BLaER1 treated with 17β-estradiol and CSF1 and Interleukin-3, amounts not matched to agents 10 nM and 100 nM (cell line): ENCODE data around the gene TST.

ENCODE experiments used
- H3K27ac ChIP-seq, 11 experiments: shearing (Covaris generic); formaldehyde crosslinking; 2 replicates each; pipeline ENCODE4 v1.8.1; 2022
- H3K27me3 ChIP-seq, 11 experiments: shearing (Covaris generic); formaldehyde crosslinking; 2 replicates each; pipeline ENCODE4 v1.8.1; 2022
- H3K36me3 ChIP-seq, 11 experiments: shearing (Covaris generic); formaldehyde crosslinking; 2 replicates each; pipeline ENCODE4 v1.8.1; 2022
- H3K4me1 ChIP-seq, 10 experiments: shearing (Covaris generic); formaldehyde crosslinking; 2 replicates each; pipeline ENCODE4 v1.8.1; 2022
- H3K4me2 ChIP-seq, 11 experiments: shearing (Covaris generic); formaldehyde crosslinking; 2 replicates each; pipeline ENCODE4 v1.8.1; 2022
- H3K4me3 ChIP-seq, 10 experiments: shearing (Covaris generic); formaldehyde crosslinking; 2 replicates each; pipeline ENCODE4 v1.8.1; 2022
- H3K9ac ChIP-seq, 11 experiments: shearing (Covaris generic); formaldehyde crosslinking; 2 replicates each; pipeline ENCODE4 v1.8.1; 2022
- H3K9me3 ChIP-seq, 11 experiments: shearing (Covaris generic); formaldehyde crosslinking; replicated peaks in 1 of 11; 2 replicates each; pipeline ENCODE4 v1.8.1; 2022
- H4K20me1 ChIP-seq, 11 experiments: shearing (Covaris generic); formaldehyde crosslinking; 2 replicates each; pipeline ENCODE4 v1.8.1; 2022
- Cebpa-rat ChIP-seq, 11 experiments: shearing (Covaris generic); IDR thresholded peaks; 2 replicates each; pipeline ENCODE4 v1.8.1; 2022

TST gene

DNA sequence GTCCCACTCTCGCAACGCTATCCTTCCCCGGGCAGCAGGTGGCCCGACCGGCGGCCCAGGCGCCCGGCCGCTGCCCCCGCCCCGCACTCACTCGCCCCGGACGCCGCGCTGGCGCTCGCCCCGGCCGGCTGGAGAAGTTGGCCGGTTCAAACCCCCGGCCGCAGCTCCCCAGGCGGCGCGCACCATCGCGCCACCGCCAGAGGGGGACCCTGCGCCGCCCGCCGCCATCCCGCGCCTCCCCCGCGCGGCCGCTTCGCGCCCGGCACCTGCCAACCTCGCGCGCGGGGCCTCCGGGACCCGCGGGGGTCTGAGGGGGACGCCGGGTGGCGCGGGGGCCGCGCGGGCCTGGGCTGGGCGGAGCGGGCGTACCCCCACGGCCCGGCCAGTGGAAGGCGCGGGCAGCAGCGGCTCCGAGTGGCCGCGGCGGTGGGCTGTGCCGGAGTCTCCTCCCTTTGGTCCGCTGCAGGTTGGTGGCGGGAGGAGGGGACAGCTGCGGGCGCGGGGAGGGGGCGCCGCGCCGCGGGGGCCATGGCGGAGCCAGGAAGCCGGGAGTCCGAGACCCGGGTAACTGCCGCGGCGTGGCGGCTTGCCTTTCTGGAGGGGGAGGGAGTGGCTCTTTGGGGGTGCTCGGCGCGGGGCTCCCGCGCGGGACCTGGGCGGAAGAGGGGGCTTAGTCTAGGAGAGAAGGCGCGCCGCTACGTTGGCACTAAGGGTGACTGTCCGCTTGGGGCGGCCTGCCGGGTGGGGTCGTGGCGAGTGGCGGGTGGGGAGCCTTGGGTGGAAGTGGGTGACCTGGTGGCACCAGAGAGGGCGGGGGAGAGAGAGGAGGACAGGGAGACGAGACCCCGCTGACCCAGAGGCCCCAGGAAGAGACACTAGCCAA is at the start of gene TST, which contains the start of gene MPST:
TSS of gene TST (minus strand) at position 139 of the 883 bp plus-strand sequence. CDS start 715 bp downstream, outside the sequence.
TSS of gene MPST (plus strand) at position 434 of the 883 bp plus-strand sequence. CDS start at position 529, 95 bp downstream.
- Histone ChIP-seq H3K4me3 (peak within 1 kb of the TSS; percentile 82 to 99 (median 94)), H3K9ac (peak within 1 kb of the TSS; percentile 90 to 100 (median 96)), H3K36me3 (peaks cover 14 to 49% (median 28%) of the 10 kb centered on the region in 11 experiments), H3K9me3 (no peaks in the 10 kb centered on the region), H4K20me1 (peaks cover 19 to 69% (median 55%) of the 10 kb centered on the region in 11 experiments; a peak in 20 of 22 replicates), H3K27me3 (no peaks in the 10 kb centered on the region), H3K27ac (peak within 1 kb of the TSS; percentile 92 to 100 (median 96)), H3K4me2 (peak within 1 kb of the TSS; percentile 89 to 99 (median 97)), H3K4me1 (peaks cover 43 to 62% (median 50%) of the 10 kb centered on the region in 10 experiments)
- TF ChIP-seq Cebpa-rat (IDR thresholded peaks at IDR 0.05) = no peak

GRCh38 chr22:37068859-37069258 is 49.6 kb upstream of the TST start:
- Histone ChIP-seq H3K36me3 (peaks cover 0 to 6% (median 0%) of the 10 kb centered on the region in 11 experiments; a peak in 3 of 22 replicates), H3K27me3 (peaks cover 14 to 34% (median 28%) of the 10 kb centered on the region in 11 experiments), H3K4me3 (no peak overlapping the region), H3K4me1 (peaks cover 0 to 4% (median 0%) of the 10 kb centered on the region in 10 experiments; a peak in 4 of 20 replicates), H3K4me2 (no peak overlapping the region), H3K9me3 (peaks cover 0 to 7% (median 0%) of the 10 kb centered on the region in 11 experiments; a peak in 2 of 22 replicates), H4K20me1 (peaks cover 0 to 43% (median 0%) of the 10 kb centered on the region in 11 experiments; a peak in 7 of 22 replicates), H3K9ac (no peak overlapping the region), H3K27ac (no peak overlapping the region)
- TF ChIP-seq Cebpa-rat (IDR thresholded peaks at IDR 0.05) = no peak

GRCh38 chr22:37067428-37067827 is 48.2 kb upstream of the TST start:
- peaks cover 0 to 7% (median 0%) of the 10 kb centered on the region in 11 experiments; a peak in 2 of 22 replicates for H3K9me3 ChIP-seq
- peaks cover 0 to 8% (median 0%) of the 10 kb centered on the region in 11 experiments; a peak in 3 of 22 replicates for H3K36me3 ChIP-seq
- peaks cover 0 to 17% (median 13%) of the 10 kb centered on the region in 10 experiments; a peak in 16 of 20 replicates for H3K4me1 ChIP-seq
- H3K4me3 ChIP-seq = no peak overlapping the region
- peaks cover 14 to 34% (median 28%) of the 10 kb centered on the region in 11 experiments for H3K27me3 ChIP-seq
- no peak overlapping the region for H3K27ac ChIP-seq
- TF ChIP-seq Cebpa-rat (IDR thresholded peaks at IDR 0.05) = no peak
- H3K9ac ChIP-seq = no peak overlapping the region
- peaks cover 0 to 53% (median 4%) of the 10 kb centered on the region in 11 experiments; a peak in 9 of 22 replicates for H4K20me1 ChIP-seq
- no peak overlapping the region for H3K4me2 ChIP-seq

DNA sequence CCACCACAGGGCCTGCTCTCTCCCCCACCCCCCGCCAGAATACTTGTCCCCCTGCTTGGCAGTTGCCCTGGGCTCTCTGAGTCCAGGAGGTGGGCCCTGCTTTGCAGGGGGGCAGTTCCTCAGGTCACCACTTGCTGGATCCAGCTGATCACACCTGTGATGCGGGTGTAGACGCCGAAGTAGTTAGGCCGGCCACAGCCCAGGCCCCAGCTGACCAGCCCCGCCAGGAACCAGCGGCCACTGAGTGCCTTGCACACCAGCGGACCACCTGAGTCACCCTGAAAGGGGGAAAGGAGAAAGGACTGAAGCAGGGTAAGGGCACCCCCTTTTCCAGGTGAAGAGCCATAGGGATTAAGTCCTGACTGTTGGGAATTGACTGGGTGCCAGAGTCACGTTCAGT is 46.7 kb upstream of the TST start:
- TF ChIP-seq Cebpa-rat (IDR thresholded peaks at IDR 0.05) = no peak
- no peak overlapping the region for H3K4me2 ChIP-seq
- no peaks in the 10 kb centered on the region for H3K9me3 ChIP-seq

GRCh38 chr22:37065180-37065579 is 45.9 kb upstream of the TST start:
- Histone ChIP-seq H3K9me3 (no peaks in the 10 kb centered on the region), H4K20me1 (peaks cover 0 to 75% (median 12%) of the 10 kb centered on the region in 11 experiments; a peak in 11 of 22 replicates), H3K36me3 (peaks cover 0 to 21% (median 10%) of the 10 kb centered on the region in 11 experiments; a peak in 11 of 22 replicates), H3K4me3 (no peak overlapping the region), H3K27me3 (peaks cover 14 to 28% (median 25%) of the 10 kb centered on the region in 11 experiments), H3K4me1 (peaks cover 0 to 39% (median 35%) of the 10 kb centered on the region in 10 experiments; a peak in 17 of 20 replicates), H3K27ac (no peak overlapping the region), H3K4me2 (no peak overlapping the region), H3K9ac (no peak overlapping the region)
- no peak for TF ChIP-seq Cebpa-rat (IDR thresholded peaks at IDR 0.05)

More for the DNA sequence above, 46.7 kb upstream of the TST start:
- H3K4me1 ChIP-seq = peaks cover 0 to 31% (median 28%) of the 10 kb centered on the region in 10 experiments; a peak in 17 of 20 replicates
- H3K27me3 ChIP-seq = peaks cover 14 to 34% (median 28%) of the 10 kb centered on the region in 11 experiments
- peaks cover 0 to 13% (median 5%) of the 10 kb centered on the region in 11 experiments; a peak in 9 of 22 replicates for H3K36me3 ChIP-seq
- peaks cover 0 to 67% (median 8%) of the 10 kb centered on the region in 11 experiments; a peak in 11 of 22 replicates for H4K20me1 ChIP-seq
- H3K27ac ChIP-seq = no peak overlapping the region
- H3K9ac ChIP-seq = no peak overlapping the region
- no peak overlapping the region for H3K4me3 ChIP-seq

DNA sequence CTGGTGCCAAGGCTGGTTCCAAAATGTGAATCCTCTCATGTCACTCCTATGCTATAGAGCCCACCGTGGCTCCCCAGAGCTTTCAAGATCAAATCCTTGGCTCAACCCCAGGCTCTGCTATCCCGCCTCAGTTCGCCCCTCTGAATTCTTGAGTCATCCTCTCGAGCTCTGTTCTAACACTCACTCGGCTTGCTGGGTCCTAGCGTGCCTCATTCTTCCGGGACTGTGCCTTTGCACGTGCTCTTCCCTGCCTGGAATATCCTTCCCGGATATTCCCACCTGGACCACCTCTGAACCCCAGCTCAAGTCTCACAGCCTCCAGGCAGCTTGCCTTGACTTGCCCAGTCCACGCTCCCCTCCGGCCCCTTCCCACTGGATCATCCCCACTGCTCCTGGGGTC is 45.3 kb upstream of the TST start:
- no peaks in the 10 kb centered on the region for H3K9me3 ChIP-seq
- no peak overlapping the region for H3K27ac ChIP-seq
- peaks cover 0 to 27% (median 15%) of the 10 kb centered on the region in 11 experiments; a peak in 16 of 22 replicates for H3K36me3 ChIP-seq
- no peak overlapping the region for H3K9ac ChIP-seq
- TF ChIP-seq Cebpa-rat (IDR thresholded peaks at IDR 0.05) = no peak
- H4K20me1 ChIP-seq = peaks cover 0 to 81% (median 16%) of the 10 kb centered on the region in 11 experiments; a peak in 12 of 22 replicates
- peaks cover 10 to 22% (median 19%) of the 10 kb centered on the region in 11 experiments for H3K27me3 ChIP-seq
- peaks cover 0 to 45% (median 42%) of the 10 kb centered on the region in 10 experiments; a peak in 18 of 20 replicates for H3K4me1 ChIP-seq
- H3K4me3 ChIP-seq = no peak overlapping the region
- no peak overlapping the region for H3K4me2 ChIP-seq

DNA sequence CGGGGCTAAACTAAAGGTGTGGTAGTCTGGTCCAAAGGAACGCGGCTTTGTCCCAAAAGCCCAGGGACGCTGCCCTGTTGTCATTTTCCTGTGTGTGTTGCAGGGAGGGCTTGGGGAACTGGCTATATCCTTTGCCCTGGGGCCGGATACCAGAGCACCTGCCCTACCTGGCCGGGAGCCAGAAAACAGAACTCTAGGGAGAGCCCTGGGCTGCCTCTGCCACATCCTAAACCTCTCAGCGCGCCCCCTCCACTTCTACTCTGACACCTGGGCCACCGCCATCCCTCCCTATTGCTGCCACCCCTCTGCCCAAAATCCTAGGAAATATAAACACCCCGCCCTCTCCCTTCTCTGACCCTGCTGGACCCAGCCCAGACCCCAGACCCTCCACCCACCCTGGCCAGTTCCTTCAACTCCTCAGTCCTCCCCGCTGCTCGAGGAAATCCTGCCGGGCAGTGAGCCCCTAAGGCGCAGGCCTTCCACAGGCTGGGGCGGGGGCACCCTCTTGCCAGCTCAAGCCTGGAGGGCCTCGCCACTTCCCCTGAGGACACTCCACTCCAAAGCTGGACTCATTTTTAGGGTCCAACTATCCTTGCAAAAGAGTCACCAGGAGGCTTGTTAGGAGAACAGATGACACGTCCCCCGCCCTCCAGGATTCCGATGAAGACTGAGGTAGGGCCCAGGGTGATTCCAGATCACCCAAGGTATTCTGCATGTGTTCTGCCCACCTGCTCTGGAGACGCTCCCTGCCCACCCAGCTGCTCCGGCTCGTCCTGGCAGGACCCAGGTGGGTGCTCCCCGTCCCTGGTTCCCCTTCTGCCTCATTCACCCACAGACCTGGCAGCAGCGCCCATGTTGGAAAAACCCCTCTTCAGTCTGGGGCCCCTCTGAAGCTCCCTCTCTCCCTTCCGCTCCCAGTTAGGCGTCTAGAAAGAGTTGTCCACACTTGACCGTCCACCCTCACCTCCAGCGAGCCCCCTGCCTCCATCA is 44.5 kb upstream of the TST start:
- Histone ChIP-seq H3K9me3 (no peaks in the 10 kb centered on the region), H3K4me2 (peak overlapping the region in 8 of 11 experiments; percentile 49 to 75 (median 66); a peak in 16 of 22 replicates), H4K20me1 (peaks cover 0 to 89% (median 16%) of the 10 kb centered on the region in 11 experiments; a peak in 12 of 22 replicates), H3K27me3 (peaks cover 6 to 14% (median 11%) of the 10 kb centered on the region in 11 experiments), H3K27ac (no peak overlapping the region), H3K4me3 (no peak overlapping the region), H3K36me3 (peaks cover 3 to 36% (median 24%) of the 10 kb centered on the region in 11 experiments; a peak in 20 of 22 replicates), H3K9ac (0 out of 22 replicates have a peak overlapping the region, but pooled peaks of 2 of the 11 experiments have one; percentile 13 to 30), H3K4me1 (peaks cover 0 to 48% (median 44%) of the 10 kb centered on the region in 10 experiments; a peak in 18 of 20 replicates)
- TF ChIP-seq Cebpa-rat (IDR thresholded peaks at IDR 0.05) = no peak
